Measurements from ENCODE around the gene ATP6V1C2. TPM values are rescaled to one million over a fixed set of nuclear protein-coding genes. Genes with fewer than 3 reads are reported as not detected.

The ATP6V1C2 gene
- total RNA-seq, 2 donors from 2014 or later, result 5.3 TPM; not detected in 1

DNA sequence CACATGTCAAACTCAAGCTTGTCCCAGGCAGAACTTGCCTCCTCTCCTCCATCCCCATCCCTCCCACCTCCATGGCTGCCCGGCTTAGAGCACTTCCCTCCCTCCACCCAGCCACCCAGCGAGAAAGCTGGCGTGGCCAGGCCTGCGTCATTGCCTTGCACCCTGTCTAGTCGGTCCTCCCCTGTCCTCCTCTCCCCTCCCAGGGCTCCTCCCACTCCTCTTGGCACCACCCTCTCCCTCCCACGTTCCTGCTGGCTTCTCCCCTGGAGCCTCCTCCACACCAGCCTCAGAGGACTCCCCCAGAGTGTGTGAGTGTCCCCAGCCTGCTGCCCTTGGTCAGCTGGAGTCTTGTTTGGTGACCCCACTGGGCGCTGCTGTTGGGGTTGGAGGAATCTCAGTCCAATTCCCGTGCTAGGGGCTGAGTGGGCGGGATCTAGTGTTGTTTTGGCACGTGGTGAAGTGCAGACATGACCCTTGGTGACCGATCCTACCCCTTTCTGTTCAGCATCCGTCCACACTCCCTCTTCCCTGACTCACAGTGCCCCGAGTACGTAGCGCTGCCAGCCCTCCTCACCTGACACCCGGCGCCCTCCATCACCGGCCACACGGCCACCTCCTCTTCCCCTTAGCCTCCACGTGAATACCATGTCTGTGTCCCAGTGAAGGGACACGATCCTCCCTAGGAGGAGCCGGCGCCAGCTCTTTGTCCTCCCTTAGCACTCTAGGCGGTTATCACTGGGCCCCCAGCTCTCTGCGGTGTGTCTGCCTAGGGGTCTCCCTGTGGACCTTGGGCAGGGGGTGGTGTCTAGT lies 41.4 kb downstream of the ATP6V1C2 start:
- TF ChIP-seq, protein P1, sequence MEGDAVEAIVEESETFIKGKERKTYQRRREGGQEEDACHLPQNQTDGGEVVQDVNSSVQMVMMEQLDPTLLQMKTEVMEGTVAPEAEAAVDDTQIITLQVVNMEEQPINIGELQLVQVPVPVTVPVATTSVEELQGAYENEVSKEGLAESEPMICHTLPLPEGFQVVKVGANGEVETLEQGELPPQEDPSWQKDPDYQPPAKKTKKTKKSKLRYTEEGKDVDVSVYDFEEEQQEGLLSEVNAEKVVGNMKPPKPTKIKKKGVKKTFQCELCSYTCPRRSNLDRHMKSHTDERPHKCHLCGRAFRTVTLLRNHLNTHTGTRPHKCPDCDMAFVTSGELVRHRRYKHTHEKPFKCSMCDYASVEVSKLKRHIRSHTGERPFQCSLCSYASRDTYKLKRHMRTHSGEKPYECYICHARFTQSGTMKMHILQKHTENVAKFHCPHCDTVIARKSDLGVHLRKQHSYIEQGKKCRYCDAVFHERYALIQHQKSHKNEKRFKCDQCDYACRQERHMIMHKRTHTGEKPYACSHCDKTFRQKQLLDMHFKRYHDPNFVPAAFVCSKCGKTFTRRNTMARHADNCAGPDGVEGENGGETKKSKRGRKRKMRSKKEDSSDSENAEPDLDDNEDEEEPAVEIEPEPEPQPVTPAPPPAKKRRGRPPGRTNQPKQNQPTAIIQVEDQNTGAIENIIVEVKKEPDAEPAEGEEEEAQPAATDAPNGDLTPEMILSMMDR (IDR thresholded peaks at IDR 0.05), result no peak
- Histone ChIP-seq H3K27me3 (replicated peaks; ENCODE audit: insufficient read depth) (no peaks in the 10 kb centered on the region), H3K4me1 (ENCODE audit: control insufficient read depth in 1 of 2, low read depth in 2 of 2) (no peaks in the 10 kb centered on the region), H3K4me3 (no peak overlapping the region), H3K9me3 (no peaks in the 10 kb centered on the region), H3K36me3 (no peaks in the 10 kb centered on the region), H3K27ac (no peak overlapping the region)
- no peak for DNase-seq (ENCODE audit: low spot score)
- no peak for ATAC-seq (ENCODE audit: insufficient number of reproducible peaks, low FRiP score, low read depth)

DNA sequence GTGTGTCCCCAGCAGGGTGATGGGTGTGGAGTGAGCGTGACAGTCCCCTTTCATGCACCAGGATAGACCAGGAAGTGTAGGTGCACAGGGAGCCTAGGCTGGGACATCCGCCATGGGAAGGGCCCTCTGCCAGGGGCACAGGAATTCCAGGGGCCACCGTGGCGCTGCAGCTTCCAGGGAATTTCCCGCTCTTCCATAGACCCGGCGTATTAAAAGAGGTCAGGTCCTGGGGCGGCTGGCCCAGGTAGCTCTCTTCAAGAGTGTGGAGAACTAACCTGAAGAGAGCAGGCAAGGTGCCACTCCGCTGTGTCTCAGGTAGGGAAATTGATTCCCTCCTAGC lies 42.0 kb downstream of the ATP6V1C2 start:
- no peaks in the 10 kb centered on the region for H3K9me3 ChIP-seq
- no peak for DNase-seq (ENCODE audit: low spot score)
- no peak for ATAC-seq (ENCODE audit: insufficient number of reproducible peaks, low FRiP score, low read depth)
- H3K4me3 ChIP-seq, result no peak overlapping the region
- H3K27ac ChIP-seq, result no peak overlapping the region
- H3K27me3 ChIP-seq (replicated peaks; ENCODE audit: insufficient read depth), result no peaks in the 10 kb centered on the region
- H3K36me3 ChIP-seq, result no peaks in the 10 kb centered on the region
- H3K4me1 ChIP-seq (ENCODE audit: control insufficient read depth in 1 of 2, low read depth in 2 of 2), result no peaks in the 10 kb centered on the region
- TF ChIP-seq, protein P1 (IDR thresholded peaks at IDR 0.05), result no peak

DNA sequence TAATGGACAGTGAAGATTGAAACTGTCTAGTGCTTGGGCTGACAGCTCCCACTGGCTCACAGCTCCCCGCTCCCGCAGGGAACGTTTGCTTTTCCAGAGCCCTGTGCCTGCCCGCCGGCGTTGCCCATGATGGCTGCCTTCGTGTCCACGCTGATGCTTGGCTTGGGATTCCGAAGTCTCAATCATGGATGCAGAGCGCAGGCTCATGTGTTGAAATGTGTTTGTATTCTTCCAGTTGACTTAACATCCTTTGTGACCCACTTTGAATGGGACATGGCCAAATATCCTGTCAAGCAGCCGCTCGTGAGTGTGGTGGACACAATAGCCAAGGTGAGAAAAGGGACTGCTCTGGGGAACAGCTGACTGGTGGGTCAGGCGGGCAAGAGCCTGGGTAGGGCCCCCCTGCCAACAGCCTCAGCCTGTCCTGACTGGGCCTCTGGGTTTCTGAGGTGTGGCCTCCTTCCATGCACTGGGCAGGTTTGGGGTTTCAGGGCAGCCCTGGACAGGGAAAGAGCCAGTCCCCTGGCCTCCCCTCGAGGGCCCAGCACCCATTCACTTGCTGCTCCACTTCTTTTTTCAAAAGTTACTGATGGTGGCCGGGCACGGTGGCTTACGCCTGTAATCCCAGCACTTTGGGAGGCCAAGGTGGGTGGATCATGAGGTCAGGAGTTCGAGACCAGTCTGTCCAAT lies 42.8 kb downstream of the ATP6V1C2 start:
- Histone ChIP-seq H3K9me3 (no peaks in the 10 kb centered on the region), H3K4me3 (no peak overlapping the region), H3K36me3 (no peaks in the 10 kb centered on the region), H3K27me3 (replicated peaks; ENCODE audit: insufficient read depth) (no peaks in the 10 kb centered on the region), H3K4me1 (ENCODE audit: control insufficient read depth in 1 of 2, low read depth in 2 of 2) (no peaks in the 10 kb centered on the region), H3K27ac (no peak overlapping the region)
- TF ChIP-seq, protein P1 (IDR thresholded peaks at IDR 0.05), result no peak
- ATAC-seq (ENCODE audit: insufficient number of reproducible peaks, low FRiP score, low read depth), result no peak
- no peak for DNase-seq (ENCODE audit: low spot score)

DNA sequence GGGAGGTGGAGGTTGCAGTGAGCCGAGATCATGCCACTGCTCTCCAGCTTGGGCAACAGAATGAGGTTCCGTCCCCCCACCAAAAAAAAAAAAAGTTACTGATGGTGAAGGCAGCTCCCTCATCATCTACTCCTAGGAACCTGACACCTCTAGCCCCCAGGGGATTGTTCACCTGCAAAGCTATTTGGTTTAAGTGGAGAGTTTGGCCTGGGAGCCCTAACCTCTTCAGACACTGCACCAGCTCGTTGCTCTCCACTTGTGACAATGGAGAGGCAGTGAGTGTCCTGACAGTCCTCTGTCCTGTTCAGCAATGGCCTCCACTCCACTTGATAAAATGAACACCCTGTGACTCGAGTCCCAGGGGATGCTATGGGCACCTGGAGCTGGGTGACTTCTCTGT lies 43.5 kb downstream of the ATP6V1C2 start:
- no peak for DNase-seq (ENCODE audit: low spot score)
- H3K9me3 ChIP-seq, result no peaks in the 10 kb centered on the region
- no peak overlapping the region for H3K4me3 ChIP-seq
- no peak overlapping the region for H3K27ac ChIP-seq
- H3K27me3 ChIP-seq (replicated peaks; ENCODE audit: insufficient read depth), result no peaks in the 10 kb centered on the region
- TF ChIP-seq, protein P1 (IDR thresholded peaks at IDR 0.05), result no peak
- H3K4me1 ChIP-seq (ENCODE audit: control insufficient read depth in 1 of 2, low read depth in 2 of 2), result no peaks in the 10 kb centered on the region
- H3K36me3 ChIP-seq, result no peaks in the 10 kb centered on the region
- no peak for ATAC-seq (ENCODE audit: insufficient number of reproducible peaks, low FRiP score, low read depth)

DNA sequence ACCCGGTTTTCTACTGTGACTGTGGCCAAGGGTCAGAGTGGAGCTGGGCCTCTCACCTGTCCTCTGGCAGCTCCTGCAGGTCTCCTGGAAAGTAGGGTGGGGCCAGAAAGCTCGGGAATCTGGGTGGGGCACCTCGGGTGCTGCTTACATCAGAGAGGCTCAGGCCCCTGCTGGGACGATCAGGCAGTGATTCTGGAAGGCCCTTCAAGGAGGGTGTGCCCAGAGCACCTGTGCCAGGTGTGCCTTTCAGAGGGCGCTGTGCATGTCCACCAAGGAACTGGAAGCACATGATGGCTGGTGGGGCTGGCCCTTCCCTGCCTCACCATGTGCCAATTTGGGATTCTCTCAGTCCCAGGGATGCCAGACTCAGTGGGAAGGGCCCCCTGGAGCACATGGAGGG lies 44.0 kb downstream of the ATP6V1C2 start:
- DNase-seq (ENCODE audit: low spot score), result no peak
- H3K27me3 ChIP-seq (replicated peaks; ENCODE audit: insufficient read depth), result no peaks in the 10 kb centered on the region
- no peak for ATAC-seq (ENCODE audit: insufficient number of reproducible peaks, low FRiP score, low read depth)
- TF ChIP-seq, protein P1 (IDR thresholded peaks at IDR 0.05), result no peak
- H3K4me3 ChIP-seq, result no peak overlapping the region
- H3K9me3 ChIP-seq, result no peaks in the 10 kb centered on the region
- H3K27ac ChIP-seq, result no peak overlapping the region
- no peaks in the 10 kb centered on the region for H3K4me1 ChIP-seq (ENCODE audit: control insufficient read depth in 1 of 2, low read depth in 2 of 2)
- H3K36me3 ChIP-seq, result no peaks in the 10 kb centered on the region
